ENCODE measurements around the gene ABCD2.
"Not testable (repeated sequence)": the region's sequence is repeated elsewhere in the genome, so short reads cannot be mapped to it uniquely, and the experiment has no call there.

Gene ABCD2

DNA sequence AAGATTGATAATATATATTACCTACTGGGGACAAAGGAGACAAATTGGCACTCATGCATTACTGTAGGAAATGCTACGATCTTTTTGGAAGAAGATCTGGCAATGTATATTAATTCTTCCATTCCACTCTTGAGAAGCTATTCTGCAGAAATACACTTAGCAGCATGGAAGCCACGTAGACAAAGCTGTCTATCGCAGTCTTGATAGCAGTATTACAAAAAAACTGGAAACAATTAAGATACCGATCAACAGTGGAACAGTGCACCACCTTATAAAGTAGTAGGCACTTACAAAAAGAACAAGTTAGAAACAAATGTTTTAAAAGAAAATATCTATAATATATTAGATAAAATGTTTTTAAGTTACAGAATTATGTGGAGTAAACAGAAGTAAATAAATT lies 87.2 kb downstream of the ABCD2 start:
- DNase-seq: no peak

DNA sequence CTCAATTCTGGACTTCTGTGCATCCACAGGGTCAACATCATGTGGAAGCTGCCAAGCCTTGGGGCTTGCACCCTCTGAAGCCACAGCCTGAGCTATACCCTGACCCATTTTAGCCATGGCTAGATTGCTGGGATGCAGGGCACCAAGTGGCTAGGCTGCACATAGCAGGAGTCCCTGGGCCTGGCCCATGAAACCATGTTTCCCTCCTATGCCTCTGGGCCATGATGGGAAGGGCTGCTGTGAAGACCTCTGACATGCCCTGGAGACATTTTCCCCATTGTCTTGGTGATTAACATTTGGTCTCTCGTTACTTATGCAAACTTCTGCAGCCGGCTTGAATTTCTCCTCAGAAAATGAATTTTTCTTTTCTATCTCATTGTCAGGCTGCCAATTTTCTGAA lies 92.6 kb downstream of the ABCD2 start:
- no peak for DNase-seq

DNA sequence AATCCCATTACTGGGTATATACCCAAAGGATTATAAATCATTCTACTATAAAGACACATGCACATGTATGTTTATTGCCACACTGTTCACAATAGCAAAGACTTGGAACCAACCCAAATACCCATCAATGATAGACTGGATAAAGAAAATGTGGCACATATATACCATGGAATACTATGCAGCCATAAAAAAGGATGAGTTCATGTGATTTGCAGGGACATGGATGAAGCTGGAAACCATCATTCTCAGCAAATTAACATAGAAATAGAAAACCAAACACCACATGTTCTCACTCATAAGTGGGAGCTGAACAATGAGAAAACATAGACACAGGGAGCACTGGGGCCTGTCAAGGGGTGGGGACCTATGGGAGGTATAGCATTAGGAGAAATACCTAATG lies 97.4 kb downstream of the ABCD2 start:
- not testable (repeated sequence) for DNase-seq

DNA sequence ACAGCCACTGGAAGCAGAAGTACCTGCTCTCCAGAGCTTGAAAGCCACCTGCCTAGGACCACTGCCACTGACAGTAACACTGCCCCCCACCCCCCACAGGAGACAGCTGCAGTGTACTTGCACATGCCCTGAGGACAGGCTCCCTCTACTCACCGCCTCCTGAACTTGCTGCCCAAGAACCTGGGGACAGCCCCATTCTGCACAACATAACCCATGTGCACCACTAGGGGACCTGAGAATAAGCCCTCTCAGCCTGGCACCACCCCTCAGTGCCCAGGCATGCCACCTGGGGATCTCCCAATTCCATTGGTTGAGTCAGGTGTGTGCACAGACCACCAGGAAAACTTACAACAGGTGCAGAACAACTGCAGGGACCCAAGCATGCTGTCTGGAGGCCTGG lies 109.6 kb downstream of the ABCD2 start:
- no peak for DNase-seq

DNA sequence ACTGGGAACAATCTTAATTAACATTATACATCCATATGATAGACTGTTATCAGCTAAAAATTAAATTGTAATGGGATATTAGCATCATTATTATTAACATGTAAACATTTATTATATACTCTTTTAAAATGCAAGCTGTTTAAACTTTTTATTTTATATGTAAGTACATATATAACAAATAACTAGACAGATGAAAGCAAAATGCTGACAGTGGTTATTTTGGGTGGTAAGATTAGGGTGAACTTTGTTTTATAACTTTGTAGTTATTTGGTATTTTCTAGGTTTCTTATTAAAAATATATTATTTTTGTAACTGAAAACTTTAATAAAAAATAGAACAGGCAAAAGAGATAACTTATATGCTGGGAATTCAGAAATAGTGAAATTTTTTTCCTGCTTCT lies 114.0 kb downstream of the ABCD2 start:
- no peak for DNase-seq

DNA sequence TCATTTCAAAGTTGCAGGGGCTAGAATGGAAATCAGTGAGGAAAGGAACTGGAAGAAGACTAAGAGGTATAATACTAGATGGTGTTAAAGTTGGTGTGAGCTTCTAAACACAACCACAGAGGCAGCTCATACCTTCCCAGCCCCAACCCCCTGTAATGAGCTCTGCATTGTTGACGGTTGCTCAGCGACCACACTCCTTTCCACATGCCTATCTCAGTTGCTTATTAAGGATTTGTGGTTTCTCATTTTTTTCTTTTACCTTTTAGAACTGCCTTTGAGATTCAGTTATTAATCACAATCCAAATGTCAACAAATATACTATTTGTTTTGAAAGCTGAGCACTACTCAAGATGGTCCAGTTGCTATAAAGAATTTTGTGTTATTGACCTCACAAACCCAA lies 114.6 kb downstream of the ABCD2 start:
- no peak for DNase-seq

DNA sequence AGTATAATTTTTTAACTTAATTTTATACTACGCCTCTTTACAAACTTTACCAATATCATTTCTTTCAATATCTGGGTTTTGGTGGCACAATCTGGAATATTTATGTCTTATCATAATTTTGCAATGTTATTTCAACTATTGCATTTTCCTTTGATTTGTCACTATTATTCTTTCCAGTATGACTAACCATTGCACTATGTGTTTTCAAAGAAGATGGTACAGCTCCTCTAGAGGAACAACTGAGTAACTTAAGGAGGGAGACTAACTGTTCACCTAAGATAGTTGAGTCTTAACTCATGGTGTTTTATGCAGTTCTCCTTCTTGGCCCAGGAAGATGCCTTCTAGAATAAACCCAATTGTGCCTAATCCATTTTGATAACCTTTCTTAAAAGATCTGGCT lies 116.2 kb downstream of the ABCD2 start:
- DNase-seq: no peak

DNA sequence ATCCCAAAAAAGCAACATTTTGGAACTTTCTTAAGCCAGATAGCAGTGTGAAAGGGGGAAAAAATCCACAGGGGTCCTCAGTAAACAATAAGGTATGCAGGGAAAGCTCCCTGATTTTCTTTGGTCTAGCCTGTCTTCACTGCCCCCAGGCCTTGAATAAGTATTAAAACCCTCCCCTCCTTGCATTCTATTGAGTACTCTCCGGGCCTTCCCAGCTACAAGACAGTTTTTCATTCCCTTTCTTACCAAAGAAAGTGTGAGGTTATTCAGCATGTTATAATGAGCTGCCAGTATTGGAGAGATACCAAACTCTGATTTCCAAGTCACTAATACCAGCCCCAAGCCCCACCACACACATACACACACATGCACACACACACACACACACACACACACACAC lies 116.9 kb downstream of the ABCD2 start:
- DNase-seq: no peak
